NCI-H460 (cell line): ENCODE data around the gene IL16. TPM values are rescaled to one million over a fixed set of nuclear protein-coding genes. Genes with fewer than 3 reads are reported as not detected.

ENCODE experiments used
- DNase-seq: peaks from one replicate; pipeline ENCODE4 v3.0.0-alpha.2; 2016; ENCODE audit warnings: low read depth; ENCODE audit errors: extremely low read depth
- total RNA-seq: library from RNA; depleted of rRNA; stranded (reverse); fragments of >200 nt; shearing (Covaris generic); gene quantifications from 2 replicates; pipeline ENCODE4 v1.2.3, GENCODE V29; 2014

The IL16 gene
- total RNA-seq, 1 experiment from 2014 or later = not detected

DNA sequence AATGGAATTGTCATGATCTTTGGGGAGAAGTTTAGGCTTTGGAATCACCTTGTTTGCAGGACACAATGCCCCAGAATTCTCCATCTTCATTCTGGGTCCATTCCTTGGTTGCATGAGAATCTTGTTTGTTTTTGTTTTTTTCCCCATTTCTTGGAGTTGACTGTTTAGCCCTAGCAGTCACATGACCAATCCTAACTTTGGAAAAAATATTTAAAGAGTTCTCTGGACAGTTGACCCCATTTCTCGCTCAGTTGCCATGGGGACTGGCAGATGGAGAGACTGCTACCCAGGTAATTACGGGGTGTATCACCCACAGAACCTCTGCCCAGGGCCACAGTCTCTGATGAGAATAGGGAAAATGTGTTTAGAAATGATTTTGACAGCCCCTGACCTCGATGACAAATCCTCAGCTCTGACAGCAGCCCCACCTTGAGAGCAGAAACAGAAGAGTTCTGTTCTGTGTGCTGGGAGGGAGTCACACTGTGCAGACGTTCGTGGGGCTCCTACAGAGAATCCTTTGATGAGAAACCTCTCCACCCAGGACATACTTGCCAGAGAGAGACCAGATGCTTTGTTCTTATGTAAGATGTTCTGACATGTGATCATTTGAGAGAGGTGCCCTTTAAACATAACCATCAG is 57.7 kb downstream of the IL16 start:
- DNase-seq = no peak

GRCh38 chr15:81254916-81255290 is 58.2 kb downstream of the IL16 start:
- no peak for DNase-seq

DNA sequence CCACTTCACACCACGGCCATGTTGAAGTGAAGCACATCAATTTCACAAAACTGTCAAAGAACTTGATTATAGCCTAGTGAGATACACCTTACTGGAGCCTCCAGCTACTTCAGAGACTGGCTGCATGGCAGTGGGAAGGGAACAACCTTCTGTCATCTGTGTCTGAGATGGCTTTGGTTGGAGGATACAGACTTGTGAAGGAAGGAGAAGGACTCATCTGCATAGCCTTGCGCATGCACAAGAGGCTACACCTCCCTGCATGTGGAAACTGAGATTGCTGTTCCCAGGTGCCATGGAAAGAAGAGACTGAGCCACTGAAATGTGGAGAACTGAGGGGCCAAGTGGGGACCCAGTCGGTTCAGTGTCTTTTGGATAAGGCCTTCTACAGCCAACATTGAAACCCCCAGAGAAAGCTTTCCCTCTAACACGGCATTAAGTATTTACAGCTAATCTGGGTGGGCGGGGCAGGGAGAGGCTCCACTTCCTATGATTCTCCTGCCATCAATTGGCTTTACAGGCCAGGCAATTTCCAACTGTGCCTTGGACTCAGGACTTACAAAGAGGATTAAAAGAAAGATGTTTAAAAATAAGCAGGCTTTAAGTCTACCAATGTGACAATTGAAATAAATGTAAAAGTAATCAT is 58.8 kb downstream of the IL16 start:
- DNase-seq = no peak

GRCh38 chr15:81255958-81256320 is 59.3 kb downstream of the IL16 start:
- DNase-seq = no peak

DNA sequence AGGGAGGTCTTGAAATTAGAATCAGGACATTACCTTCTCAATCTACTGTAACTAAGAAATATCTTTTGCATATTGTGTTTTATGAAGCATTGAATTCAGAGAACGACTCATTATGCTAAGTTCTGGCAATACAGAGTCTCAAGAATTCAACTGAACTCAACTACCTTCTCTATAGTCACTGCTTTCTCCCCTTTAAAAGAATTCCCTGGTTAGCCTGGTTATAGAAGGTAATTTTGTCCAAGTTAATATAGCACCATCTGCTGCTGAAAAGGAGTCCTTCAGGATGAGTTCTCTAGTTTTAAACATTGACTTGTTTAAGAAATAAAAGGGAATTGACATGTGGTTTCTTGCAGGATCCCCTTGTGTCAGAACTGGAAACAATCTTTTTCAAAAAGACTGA is 60.2 kb downstream of the IL16 start:
- no peak for DNase-seq

- DNase-seq = no peak
These were observed 60.8 kb downstream of the IL16 start for GRCh38 chr15:81257435-81257834.

GRCh38 chr15:81258455-81258854 is 61.8 kb downstream of the IL16 start:
- DNase-seq = no peak

GRCh38 chr15:81259760-81260298 is 63.1 kb downstream of the IL16 start:
- no peak for DNase-seq

GRCh38 chr15:81261172-81261811 is 64.6 kb downstream of the IL16 start:
- DNase-seq = no peak

GRCh38 chr15:81263477-81263876 is 66.8 kb downstream of the IL16 start:
- no peak for DNase-seq

DNA sequence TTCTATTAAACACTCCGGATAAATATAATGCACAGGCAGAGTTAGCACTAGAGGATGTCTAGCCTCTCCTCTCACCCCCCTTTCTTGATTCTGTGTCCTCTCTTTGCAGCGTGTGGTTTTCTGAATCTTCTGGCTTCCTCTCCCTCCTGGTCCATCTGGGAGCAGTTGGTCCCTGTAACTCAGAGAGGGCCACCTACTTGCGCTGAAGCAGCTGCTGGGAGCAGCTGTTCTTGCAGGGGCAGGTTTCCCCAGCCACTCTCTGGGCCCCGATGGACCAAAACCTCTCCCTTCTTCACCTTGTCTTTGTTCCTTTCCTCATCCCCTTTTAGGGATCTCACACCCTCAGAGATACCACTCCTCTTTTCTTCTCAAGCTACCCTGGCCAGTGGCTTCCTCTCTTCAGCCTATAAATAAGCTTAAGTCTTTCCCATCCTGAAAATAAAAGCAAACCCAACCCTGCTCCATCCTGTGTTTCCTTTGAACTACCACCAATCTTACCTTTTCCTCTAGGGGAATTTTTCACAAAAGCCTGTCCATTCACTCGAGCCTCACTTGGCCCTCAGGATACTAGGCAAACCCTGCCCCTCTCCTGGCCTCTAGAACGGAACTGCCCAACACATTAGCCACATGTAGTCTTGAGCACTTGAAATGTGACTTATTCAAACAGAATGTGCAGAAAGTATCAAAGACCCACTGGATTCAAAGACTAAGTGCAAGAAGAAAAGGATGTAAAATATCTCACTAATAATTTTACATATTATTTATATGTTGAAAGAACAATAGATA is 67.6 kb downstream of the IL16 start:
- DNase-seq = no peak

- DNase-seq = no peak
These were observed 68.7 kb downstream of the IL16 start for GRCh38 chr15:81265256-81265943.

GRCh38 chr15:81265944-81266775 is 69.5 kb downstream of the IL16 start:
- peak; percentile 72 for DNase-seq

DNA sequence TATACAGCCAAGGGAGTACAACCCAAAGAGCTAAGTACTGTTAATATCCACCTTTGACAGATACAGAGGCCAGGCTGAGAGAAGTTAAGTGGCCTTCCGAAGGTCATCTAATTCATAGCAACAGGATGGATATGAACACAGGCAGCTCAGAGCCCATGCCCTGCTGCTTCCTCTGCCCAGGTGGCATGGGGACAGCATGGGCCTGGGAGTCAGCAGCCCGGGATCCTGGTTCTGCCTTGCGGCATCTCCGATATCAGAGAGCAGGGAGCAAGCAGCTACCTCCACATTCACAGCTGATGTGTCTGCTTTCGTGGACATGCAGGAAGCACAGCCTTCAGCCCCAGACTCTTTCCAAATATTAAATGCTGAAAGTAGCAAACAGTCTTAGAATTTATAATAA is 71.7 kb downstream of the IL16 start:
- DNase-seq = no peak

DNA sequence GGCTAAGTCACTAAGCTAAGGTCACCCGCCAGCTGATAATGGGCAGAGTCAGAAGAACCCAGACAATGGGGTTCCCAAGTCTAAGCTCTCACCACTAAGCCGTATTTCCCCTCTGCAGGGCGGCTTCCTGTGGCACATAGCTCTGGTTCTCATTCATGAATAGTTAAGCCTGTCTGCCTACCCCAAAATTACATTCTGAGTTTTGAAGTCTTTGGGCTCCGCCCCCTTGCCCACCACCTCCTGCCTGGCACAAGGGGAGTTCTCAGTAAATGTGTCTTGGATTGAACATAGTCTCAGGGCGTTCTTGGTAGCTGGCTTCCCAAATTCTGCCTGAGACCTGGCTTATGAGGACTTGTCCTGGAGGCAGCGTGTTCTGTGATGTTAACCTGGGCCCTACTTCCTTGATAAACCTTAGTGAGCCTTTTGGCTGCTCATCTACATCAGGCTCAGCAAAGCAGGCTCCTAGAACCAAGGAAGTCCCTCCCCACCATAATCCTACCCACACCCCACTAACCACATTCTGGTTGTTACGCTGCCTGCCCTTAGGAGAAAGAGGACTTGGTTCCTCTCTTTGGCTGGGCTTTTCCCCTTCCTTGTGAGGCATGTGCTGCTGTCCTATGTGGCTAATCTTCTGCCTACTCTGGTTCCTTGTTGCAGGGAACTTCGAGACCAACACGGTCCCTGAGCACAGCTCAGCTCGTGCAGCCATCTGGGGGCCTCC is 72.4 kb downstream of the IL16 start:
- DNase-seq = no peak

- no peak for DNase-seq
These were observed 73.5 kb downstream of the IL16 start for GRCh38 chr15:81270188-81270587.

DNA sequence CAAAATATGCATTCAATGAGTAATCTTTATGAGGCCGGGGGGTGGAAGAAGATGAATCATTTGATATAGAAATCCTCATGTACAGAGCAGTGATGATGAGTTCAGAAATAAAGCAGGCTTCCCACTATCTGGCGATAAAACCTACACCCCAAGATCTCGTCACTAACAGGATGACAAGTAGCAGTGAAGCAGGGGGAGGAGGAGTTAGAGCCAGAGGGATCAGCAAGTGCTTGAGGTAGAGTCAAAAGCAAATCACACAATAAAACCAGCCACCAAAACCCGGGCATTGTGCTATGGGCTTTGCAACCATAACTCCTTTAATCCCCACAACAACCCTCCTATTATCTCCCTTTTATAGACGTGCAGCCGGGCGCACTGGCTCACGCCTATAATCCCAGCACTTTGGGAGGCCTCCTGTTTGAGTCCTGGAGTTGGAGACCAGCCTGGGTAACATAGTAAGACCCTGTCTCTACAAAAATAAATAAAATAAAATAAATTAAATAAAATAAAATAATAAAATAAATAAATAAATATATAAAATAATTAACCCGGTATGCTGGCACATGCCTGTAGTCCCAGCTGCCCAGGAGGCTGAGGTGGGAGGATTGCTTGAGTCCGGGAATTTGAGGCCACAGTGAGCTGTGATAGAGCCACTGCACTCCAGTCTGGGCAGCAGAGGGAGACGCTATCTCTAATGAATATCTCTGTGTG is 74.3 kb downstream of the IL16 start:
- no peak for DNase-seq
